Adipocyte (in vitro differentiated cells): ENCODE data around the gene NPDC1.
"Not testable (repeated sequence)": the region's sequence is repeated elsewhere in the genome, so short reads cannot be mapped to it uniquely, and the experiment has no call there.

ENCODE experiments used
- DNase-seq: peaks from one replicate; pipeline ENCODE4 v3.0.0-alpha.2; 2015; ENCODE audit warnings: low read depth
- H3K27me3 ChIP-seq: replicated peaks from 2 replicates; pipeline ENCODE4 v1.7.0; 2013; ENCODE audit warnings: mild to moderate bottlenecking, low read length, moderate library complexity; ENCODE audit not compliant: control insufficient read depth, insufficient read depth
- H3K36me3 ChIP-seq: 2 replicates; pipeline ENCODE4 v1.7.0; 2013; ENCODE audit warnings: low read length, mild to moderate bottlenecking, moderate library complexity; ENCODE audit not compliant: control insufficient read depth, insufficient read depth, severe bottlenecking
- H3K4me1 ChIP-seq: 2 replicates; pipeline ENCODE4 v1.7.0; 2013; ENCODE audit warnings: mild to moderate bottlenecking, low read length, moderate library complexity; ENCODE audit not compliant: control insufficient read depth, insufficient read depth
- H3K4me3 ChIP-seq: 2 replicates; pipeline ENCODE4 v1.7.0; 2013; ENCODE audit warnings: mild to moderate bottlenecking, low read length, moderate library complexity
- H3K9ac ChIP-seq: 2 replicates; pipeline ENCODE4 v1.7.0; 2013; ENCODE audit warnings: mild to moderate bottlenecking, low read length, moderate library complexity
- H3K9me3 ChIP-seq: 2 replicates; pipeline ENCODE4 v1.7.0; 2013; ENCODE audit warnings: mild to moderate bottlenecking, low read length, moderate library complexity; ENCODE audit not compliant: control insufficient read depth

The NPDC1 gene

DNA sequence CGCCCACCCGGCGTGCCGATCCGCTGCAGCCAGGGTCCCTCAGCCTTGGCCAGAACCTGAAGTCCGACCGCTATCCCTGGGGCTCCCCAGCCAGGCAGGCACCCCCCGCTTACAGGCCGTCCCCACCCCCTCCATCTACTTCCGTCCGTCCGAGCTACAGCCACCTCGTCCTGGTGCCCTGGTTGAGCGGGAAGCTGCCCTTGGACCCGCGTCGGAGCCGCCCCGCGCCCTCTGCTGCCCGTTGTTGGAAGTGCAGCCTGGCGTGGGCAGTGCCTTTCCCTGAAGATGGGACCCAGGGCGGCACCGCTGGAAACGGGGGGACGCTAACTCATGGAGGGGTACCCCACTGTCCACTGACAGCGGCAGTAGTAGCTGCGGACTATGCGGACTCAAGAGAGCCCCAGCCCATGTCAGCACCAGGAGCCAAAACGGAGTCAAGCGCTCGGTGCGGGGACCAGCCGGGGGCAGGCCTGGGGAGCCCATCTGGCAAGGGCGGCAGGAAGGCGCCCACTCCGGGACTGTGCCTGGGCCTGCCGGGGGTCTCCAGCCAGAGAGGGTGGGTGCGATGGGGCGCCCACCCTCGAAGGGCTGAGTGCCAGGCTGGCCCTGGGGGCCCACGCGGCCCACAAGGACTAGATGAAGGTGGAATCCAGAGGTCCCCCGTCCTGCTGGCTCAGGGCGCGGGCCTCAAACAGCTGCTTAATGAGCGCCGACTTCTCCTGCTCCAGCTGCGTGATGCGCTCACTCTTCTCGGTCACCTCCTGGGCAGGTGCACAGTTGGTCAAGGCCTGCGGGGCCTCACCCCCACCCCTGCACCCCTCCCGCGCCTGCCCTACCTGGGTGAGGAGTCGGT, 18.3 kb upstream of the NPDC1 start:
- Histone ChIP-seq H3K4me3 (no peak overlapping the region), H3K9me3 (no peaks in the 10 kb centered on the region), H3K9ac (no peak overlapping the region), H3K36me3 (no peaks in the 10 kb centered on the region), H3K27me3 (peaks cover 3% of the 10 kb centered on the region), H3K4me1 (no peaks in the 10 kb centered on the region)
- DNase-seq = peak; percentile 76

DNA sequence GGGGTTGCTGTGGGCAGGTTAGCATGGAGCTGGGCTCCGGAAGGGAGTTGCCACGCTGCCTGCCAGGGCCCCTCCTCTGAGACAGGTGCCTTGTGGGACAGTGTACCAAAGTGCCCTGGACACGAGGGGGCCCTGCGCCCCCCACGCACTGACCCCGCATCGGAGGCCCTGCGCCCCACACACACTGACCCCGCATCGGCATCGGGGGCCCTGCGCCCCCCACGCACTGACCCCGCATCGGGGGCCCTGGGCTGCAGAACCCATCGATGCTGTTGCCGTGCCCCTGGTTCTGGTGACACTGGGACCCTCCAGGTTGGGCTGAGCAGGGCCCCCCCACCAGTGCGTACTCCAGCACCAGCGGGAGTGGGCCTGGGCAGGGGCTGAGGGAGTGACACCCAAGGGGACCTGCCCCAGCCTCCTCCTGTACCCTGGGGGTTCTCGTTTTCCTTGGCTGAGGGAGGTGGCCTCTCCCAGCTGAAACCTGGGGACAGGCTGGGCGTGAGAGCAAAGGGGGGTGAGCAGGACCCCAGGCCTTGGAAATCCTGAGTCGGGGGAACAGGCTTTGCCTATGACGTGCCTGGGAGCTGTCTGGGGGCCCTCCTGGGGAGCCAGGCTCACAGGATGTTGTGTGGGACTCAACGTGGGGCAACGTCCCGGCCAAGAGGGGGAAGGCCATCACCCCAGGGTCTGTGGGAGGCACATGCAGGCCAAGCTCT, 17.5 kb upstream of the NPDC1 start:
- peaks cover 4% of the 10 kb centered on the region for H3K27me3 ChIP-seq
- no peak for DNase-seq
- H3K9me3 ChIP-seq = no peaks in the 10 kb centered on the region
- no peak overlapping the region for H3K4me3 ChIP-seq
- no peaks in the 10 kb centered on the region for H3K36me3 ChIP-seq
- H3K4me1 ChIP-seq = no peaks in the 10 kb centered on the region
- no peak overlapping the region for H3K9ac ChIP-seq

DNA sequence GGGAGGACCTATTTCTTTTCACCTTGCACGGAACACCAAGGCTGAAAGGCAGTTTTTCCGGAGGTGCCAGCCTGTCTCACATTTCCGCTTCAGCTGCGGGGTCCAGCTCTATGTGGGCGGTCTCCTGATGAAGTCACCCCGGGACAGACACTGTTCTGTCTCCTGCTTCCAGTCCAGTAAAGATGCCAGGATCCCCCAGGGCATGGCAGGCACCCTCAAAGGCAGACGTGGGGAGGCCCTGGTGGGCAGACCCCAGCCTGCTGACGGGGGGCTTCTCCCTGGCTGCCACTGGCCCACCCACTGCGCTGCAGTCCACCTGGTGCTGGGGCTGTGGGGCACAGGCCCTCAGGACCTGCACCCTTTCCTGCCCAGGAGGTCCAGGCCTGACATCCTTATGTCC, 16.8 kb upstream of the NPDC1 start:
- H3K36me3 ChIP-seq, H3K27me3 ChIP-seq, DNase-seq, H3K4me3 ChIP-seq, H3K4me1 ChIP-seq, H3K9me3 ChIP-seq, H3K9ac ChIP-seq: not testable (repeated sequence)

DNA sequence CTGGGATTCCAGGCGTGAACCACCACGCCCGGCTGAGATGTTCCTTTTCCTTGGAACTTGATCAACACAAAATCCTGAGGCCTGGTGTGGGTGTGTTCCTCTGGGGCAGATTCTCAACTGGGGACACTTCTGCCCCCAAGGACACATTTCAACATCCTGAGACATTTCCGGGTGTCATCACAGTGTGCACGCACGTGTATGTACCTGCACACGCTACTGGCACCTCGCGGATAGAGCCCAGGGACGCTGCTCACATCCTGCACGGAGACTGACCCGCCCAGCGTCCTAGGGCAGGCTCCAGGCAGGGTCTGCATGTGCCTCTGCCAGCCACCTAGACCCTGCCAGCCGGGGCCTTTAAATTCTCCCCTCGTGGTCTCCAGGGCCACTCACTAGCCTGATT, 16.4 kb upstream of the NPDC1 start:
- DNase-seq = no peak
- Histone ChIP-seq H3K4me1 (no peaks in the 10 kb centered on the region), H3K9me3 (no peaks in the 10 kb centered on the region), H3K27me3 (peaks cover 4% of the 10 kb centered on the region), H3K9ac (no peak overlapping the region), H3K4me3 (no peak overlapping the region), H3K36me3 (no peaks in the 10 kb centered on the region)

DNA sequence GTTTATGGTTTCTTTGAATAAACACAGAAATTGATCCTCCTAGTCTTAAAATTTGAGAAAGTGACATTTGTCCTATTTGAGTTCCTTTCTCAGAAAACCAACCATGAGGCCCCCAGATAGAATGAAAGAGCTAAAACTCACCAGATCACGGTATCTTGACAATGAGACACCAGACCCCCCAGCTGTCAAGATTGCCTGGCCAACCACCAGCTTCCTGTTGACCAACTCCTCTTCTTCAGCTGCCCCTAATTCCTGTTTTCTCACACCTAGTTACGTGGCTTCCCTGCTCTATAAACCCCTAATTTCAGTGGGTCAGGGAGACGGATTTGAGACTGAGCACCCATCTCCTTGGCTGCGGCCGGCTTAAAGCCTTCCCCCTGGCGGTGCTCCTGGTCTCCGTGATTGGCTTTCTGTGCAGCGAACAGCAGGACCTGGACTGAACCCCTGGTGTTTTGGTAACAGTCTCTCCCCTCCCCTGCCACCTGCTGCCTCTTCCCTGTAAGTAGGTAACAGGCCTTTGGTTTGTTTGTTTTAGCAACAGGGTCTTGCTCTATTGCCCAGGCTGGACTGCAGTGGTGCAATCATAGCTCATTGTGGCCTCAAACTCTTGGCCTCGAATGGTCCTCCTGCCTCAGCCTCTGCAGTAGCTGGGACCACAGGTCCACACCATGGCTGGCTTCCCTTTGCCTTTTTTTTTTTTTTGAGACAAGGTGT, 12.7 kb upstream of the NPDC1 start:
- peaks cover 11% of the 10 kb centered on the region for H3K27me3 ChIP-seq

DNA sequence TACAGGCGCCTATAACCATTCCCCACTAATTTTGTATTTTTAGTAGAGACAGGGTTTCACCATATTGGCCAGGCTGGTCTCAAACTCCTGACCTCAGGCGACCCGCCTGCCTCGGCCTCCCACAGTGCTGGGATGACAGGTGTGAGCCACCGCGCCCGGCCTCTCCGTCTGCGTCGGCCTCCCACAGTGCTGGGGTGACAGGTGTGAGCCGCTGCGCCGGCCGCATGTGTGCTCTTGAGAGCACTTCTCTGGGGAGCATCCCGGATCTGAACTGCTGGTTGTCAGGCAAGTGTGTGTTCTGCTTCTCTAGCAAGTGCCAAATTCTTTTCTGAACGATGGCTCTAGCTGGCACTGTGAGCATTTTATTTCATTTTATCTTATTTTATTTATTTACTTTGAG, 11.6 kb upstream of the NPDC1 start:
- no peak overlapping the region for H3K4me3 ChIP-seq
- no peak for DNase-seq
- H3K4me1 ChIP-seq = no peaks in the 10 kb centered on the region
- no peak overlapping the region for H3K9ac ChIP-seq
- no peaks in the 10 kb centered on the region for H3K9me3 ChIP-seq
- no peaks in the 10 kb centered on the region for H3K36me3 ChIP-seq
- H3K27me3 ChIP-seq = peaks cover 18% of the 10 kb centered on the region

More for the DNA sequence above, 12.7 kb upstream of the NPDC1 start:
- no peak overlapping the region for H3K4me3 ChIP-seq
- no peaks in the 10 kb centered on the region for H3K4me1 ChIP-seq
- no peaks in the 10 kb centered on the region for H3K36me3 ChIP-seq
- no peak overlapping the region for H3K9ac ChIP-seq
- H3K9me3 ChIP-seq = no peaks in the 10 kb centered on the region
- no peak for DNase-seq

DNA sequence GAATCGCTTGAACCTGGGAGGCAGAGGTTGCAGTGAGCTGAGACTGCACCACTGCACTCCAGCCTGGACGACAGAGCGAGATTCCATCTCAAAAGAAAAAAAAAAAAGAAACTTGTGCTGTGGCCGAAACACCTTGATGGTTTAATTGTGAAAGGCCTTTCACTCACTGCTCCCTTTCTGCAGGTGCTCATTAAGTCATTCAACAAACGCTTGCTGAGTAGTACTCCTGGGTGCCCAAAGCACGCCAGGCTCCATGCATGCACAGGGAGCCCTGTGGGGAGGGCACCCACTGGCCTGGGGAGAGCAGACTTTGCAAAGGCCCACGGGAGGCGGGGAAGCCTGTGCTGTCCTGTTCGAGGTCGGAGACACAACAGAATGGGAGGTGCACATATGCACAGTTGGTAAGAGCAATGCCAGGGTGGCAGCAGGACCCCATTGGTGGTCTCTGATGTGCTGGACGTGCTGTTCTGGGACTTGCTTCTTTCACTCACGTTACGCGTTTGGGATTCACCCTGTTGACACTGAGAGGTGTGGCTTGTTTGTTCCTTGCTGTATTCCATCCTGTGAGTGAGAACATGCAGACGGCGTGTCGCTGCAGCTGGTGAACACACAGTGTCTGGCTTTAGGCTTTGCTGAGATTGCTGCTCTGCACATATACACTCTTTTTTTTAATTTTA, 10.9 kb upstream of the NPDC1 start:
- Histone ChIP-seq H3K9ac (no peak overlapping the region), H3K27me3 (peaks cover 22% of the 10 kb centered on the region), H3K4me1 (no peaks in the 10 kb centered on the region), H3K36me3 (no peaks in the 10 kb centered on the region), H3K4me3 (no peak overlapping the region), H3K9me3 (no peaks in the 10 kb centered on the region)
- DNase-seq = no peak

DNA sequence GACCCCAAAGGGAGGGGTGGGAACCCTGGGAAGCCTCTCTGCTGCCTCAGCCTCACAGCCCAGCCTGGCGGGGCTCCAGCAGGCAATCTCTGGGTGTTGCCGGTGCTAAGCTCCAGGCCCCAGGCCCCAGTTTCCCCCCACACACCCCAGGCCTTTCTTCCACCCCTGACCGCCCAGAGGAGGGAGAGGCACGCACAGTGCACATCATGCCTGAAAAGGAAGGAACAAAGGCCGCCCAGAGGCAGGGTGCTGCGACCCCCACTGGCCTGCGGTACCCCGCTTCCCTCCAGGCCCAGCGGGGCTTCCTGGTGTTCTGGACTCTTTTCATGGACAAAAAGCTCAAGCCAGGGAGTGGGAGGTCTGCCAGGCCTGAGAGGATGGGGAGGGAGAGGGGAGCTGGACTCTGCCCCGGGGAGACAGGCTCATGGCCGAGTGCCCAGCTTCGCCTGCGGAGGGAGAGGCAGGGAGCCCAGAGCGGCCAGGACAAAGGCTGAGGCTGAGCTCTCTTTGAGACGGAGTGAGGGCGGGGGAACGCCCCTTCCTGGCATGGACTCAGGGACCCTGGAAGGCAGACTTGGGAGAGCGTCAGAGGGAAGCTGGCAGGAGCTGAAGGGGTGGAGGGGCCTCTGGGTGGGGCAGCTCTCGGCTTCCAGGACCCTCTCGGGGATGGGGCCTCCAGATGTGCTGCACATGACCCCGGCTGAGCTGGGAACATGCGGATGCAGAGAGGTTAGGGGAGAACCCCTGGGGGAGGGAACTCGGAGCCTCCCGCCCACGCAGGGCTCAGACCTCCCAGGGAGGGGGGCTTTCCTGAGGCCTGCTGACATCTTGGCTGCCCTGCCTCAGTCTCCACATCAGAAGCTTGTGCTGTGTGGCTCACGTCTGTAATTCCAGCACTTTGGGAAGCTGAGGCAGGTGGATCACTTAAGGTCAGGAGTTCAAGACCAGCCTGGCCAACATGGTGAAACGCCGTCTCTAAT, 9.7 kb upstream of the NPDC1 start:
- H3K27me3 ChIP-seq = peaks cover 34% of the 10 kb centered on the region
- H3K9me3 ChIP-seq = no peaks in the 10 kb centered on the region
- no peaks in the 10 kb centered on the region for H3K4me1 ChIP-seq
- H3K4me3 ChIP-seq = no peak overlapping the region
- no peaks in the 10 kb centered on the region for H3K36me3 ChIP-seq
- H3K9ac ChIP-seq = no peak overlapping the region
- DNase-seq = peak; percentile 92

DNA sequence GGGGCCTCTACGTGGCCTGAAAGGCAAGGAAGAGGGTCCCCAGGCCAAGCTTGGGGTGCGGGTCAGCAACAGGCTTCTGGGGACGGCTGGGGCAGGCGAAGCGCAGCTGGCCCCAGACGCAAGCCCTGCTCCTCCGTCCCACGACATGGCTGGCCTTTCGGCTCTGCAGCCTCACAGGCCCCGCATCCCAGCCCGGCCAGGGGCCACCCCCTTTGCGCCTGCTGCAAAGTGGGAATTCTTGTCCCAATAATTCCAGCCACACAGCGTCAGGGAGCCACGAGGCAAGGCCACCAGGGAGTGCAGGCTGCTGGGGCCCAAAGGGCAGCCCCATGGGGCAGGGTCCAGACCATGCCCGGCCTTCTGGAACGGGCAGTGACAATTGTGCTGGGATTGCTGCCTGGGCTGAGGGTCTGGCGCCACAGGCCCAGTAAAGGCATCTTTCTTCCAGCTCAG, 9.0 kb upstream of the NPDC1 start:
- no peaks in the 10 kb centered on the region for H3K36me3 ChIP-seq
- DNase-seq = no peak
- no peak overlapping the region for H3K9ac ChIP-seq
- peaks cover 41% of the 10 kb centered on the region for H3K27me3 ChIP-seq
- H3K4me3 ChIP-seq = no peak overlapping the region
- H3K4me1 ChIP-seq = no peaks in the 10 kb centered on the region
- H3K9me3 ChIP-seq = no peaks in the 10 kb centered on the region
